BE2C (cell line): Measurements from ENCODE around the gene KCNAB1.

Experiments used
- DNase-seq: peaks from one replicate; pipeline ENCODE4 v3.0.0-alpha.2; 2020
- H3K27me3 ChIP-seq: fragments of 250-450 bp; sonication (Bioruptor Pico); 2 replicates; pipeline ENCODE4 v1.5.1; 2020; ENCODE audit warnings: mild to moderate bottlenecking
- H3K36me3 ChIP-seq: fragments of 250-450 bp; sonication (Bioruptor Pico); 2 replicates; pipeline ENCODE4 v1.5.1; 2020; ENCODE audit warnings: mild to moderate bottlenecking
- H3K4me1 ChIP-seq: fragments of 250-450 bp; sonication (Bioruptor Pico); 2 replicates; pipeline ENCODE4 v1.5.1; 2020
- H3K4me3 ChIP-seq: 2 replicates; pipeline ENCODE4 v1.5.1; 2011; ENCODE audit warnings: low read depth, low read length
- H3K9me3 ChIP-seq: fragments of 250-450 bp; sonication (Bioruptor Pico); 2 replicates; pipeline ENCODE4 v1.5.1; 2020
- TF ChIP-seq, protein P1 (sequence below): IDR thresholded peaks from 2 replicates; pipeline ENCODE4 v1.5.1; 2012; ENCODE audit warnings: mild to moderate bottlenecking, low read depth, low read length

Gene KCNAB1

GRCh38 chr3:156332304-156332703 is 211.9 kb downstream of the KCNAB1 start:
- Histone ChIP-seq H3K36me3 (no peaks in the 10 kb centered on the region), H3K4me1 (no peaks in the 10 kb centered on the region), H3K4me3 (no peak overlapping the region), H3K9me3 (no peaks in the 10 kb centered on the region), H3K27me3 (no peaks in the 10 kb centered on the region)
- TF ChIP-seq, protein P1, sequence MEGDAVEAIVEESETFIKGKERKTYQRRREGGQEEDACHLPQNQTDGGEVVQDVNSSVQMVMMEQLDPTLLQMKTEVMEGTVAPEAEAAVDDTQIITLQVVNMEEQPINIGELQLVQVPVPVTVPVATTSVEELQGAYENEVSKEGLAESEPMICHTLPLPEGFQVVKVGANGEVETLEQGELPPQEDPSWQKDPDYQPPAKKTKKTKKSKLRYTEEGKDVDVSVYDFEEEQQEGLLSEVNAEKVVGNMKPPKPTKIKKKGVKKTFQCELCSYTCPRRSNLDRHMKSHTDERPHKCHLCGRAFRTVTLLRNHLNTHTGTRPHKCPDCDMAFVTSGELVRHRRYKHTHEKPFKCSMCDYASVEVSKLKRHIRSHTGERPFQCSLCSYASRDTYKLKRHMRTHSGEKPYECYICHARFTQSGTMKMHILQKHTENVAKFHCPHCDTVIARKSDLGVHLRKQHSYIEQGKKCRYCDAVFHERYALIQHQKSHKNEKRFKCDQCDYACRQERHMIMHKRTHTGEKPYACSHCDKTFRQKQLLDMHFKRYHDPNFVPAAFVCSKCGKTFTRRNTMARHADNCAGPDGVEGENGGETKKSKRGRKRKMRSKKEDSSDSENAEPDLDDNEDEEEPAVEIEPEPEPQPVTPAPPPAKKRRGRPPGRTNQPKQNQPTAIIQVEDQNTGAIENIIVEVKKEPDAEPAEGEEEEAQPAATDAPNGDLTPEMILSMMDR: no peak
- DNase-seq: no peak

DNA sequence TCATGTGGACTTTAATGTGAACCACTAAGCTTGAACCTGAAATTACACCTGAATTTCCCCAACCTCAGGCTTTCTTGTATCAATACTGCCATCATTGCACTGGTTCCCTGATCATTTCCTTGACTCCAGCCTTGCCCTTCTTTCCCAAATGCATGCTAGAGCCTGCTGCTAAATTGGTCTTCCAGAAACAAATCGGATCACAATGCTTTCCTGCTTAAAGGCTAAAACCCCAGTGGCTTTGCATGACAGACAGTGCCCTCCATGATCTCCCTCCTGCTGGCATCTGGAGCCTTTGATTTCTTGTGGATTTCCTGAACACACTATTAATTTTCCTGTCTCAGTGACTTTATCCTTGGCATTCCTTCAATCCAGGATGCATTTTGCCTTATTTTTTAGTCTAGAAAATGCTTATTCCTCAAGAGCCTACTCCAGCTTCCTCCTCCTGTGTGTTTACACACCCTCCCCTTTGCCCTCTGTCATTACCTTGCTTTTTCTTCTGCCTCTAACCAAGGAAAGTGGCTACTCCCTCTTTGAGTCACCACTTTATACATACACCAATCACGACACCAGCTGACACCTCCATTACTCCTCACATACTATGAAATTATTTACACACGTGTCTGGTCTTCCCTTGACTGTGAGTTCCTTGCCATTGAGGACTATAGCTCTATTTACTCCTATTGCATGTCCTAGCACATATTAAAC is 214.6 kb downstream of the KCNAB1 start:
- Histone ChIP-seq H3K9me3 (no peaks in the 10 kb centered on the region), H3K27me3 (no peaks in the 10 kb centered on the region), H3K4me1 (no peaks in the 10 kb centered on the region), H3K36me3 (no peaks in the 10 kb centered on the region), H3K4me3 (no peak overlapping the region)
- TF ChIP-seq, protein P1: no peak
- DNase-seq: no peak

DNA sequence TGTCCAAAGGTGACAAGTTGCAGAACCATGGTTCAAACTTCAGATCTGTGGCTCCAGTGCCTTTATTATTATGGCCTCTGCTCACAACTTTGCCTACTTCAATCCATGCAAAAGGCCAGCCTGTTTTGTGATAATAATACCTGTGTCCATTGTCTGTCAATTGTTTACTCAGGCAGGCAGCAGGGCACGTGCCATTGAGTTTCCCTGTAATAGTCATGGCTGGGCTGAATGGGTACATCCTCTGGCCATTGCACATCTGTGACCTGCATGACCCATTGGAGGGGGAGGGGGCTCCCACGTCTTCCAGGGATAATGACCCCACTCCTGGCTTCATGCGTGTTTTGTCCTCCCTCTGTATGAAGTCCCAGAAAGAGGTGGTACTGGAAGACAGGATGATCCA is 219.1 kb downstream of the KCNAB1 start:
- Histone ChIP-seq H3K9me3 (no peaks in the 10 kb centered on the region), H3K4me3 (no peak overlapping the region), H3K27me3 (no peaks in the 10 kb centered on the region), H3K36me3 (no peaks in the 10 kb centered on the region), H3K4me1 (no peaks in the 10 kb centered on the region)
- DNase-seq: no peak
- TF ChIP-seq, protein P1: no peak

- Histone ChIP-seq H3K4me3 (no peak overlapping the region), H3K27me3 (no peaks in the 10 kb centered on the region), H3K4me1 (no peaks in the 10 kb centered on the region), H3K9me3 (no peaks in the 10 kb centered on the region), H3K36me3 (no peaks in the 10 kb centered on the region)
- no peak for DNase-seq
- TF ChIP-seq, protein P1: no peak
These were observed 221.0 kb downstream of the KCNAB1 start for GRCh38 chr3:156341332-156341731.

DNA sequence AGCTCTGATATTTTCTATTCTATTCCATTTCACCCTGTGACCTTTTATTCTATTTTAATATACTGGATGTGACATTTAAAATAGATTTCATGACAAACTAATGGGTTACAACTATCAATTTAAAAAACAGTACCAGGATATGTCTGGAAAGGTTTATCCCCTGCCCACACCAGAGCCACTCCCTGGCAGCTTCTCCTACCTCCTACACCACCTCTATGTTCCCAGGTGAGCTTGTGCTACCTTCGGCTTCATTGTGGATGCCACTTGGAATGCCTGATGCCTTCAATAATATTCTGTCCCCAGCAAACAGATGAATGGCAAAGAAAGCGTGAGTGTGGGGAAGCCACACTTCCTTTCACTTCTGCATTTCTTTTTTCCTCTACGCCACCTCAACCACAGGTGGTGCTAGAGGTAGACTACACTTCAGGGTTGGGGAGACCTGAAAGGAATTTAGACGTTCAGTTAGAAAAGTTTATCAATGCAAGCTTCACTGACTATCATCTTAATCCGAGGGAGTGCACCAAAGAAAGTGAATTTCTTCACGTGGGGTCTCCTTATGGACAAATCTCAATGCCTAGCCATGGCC is 221.5 kb downstream of the KCNAB1 start:
- Histone ChIP-seq H3K27me3 (no peaks in the 10 kb centered on the region), H3K4me3 (no peak overlapping the region), H3K36me3 (no peaks in the 10 kb centered on the region), H3K4me1 (no peaks in the 10 kb centered on the region), H3K9me3 (no peaks in the 10 kb centered on the region)
- DNase-seq: no peak
- TF ChIP-seq, protein P1: no peak

DNA sequence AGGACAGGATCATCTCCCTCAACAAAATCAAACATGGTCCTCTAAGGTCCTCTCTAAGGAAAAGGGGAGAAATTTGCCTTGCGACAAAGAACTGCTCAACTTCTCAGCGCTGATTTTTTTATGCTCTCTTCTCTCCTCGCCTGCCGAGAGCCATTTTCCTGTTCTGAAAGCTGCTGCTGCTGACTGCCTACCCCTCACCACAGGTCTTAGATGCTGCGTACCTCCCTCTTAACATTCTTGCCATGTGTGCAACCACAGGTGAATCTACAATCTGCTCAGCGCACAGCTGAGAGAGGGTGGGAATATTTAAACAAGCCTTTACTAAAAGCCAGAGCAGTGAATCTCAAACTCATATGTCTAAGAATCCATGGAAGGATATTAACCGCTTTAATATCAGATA is 223.8 kb downstream of the KCNAB1 start:
- Histone ChIP-seq H3K27me3 (no peaks in the 10 kb centered on the region), H3K4me3 (no peak overlapping the region), H3K9me3 (no peaks in the 10 kb centered on the region), H3K4me1 (no peaks in the 10 kb centered on the region), H3K36me3 (no peaks in the 10 kb centered on the region)
- no peak for DNase-seq
- TF ChIP-seq, protein P1: no peak
